ENCODE data around the gene KCNJ14.

- peak; percentile 89 to 97 (median 94) for TF ChIP-seq CTCF (IDR thresholded peaks at IDR 0.05)
- TF ChIP-seq POLR2A (IDR thresholded peaks at IDR 0.05): no peak
Observed at GRCh38 chr19:48489608-48490216, 34.3 kb downstream of the KCNJ14 start.

Measured in heart left ventricle (tissue), 13 donors.